HG03460 (cell line): ENCODE data around the gene GANC.

Experiments used
- ATAC-seq: cut with Tn5 transposase; IDR thresholded peaks from one replicate; pipeline ENCODE4 v1.9.1; 2021; ENCODE audit not compliant: unreplicated experiment

GANC gene

GRCh38 chr15:42344763-42345162 lies 71.8 kb downstream of the GANC start:
- ATAC-seq = no peak

- no peak for ATAC-seq
These were observed 72.5 kb downstream of the GANC start for GRCh38 chr15:42345504-42345903.

- ATAC-seq = no peak
These were observed 75.1 kb downstream of the GANC start for GRCh38 chr15:42348083-42348482.

- no peak for ATAC-seq
These were observed 76.2 kb downstream of the GANC start for GRCh38 chr15:42349186-42349585.

GRCh38 chr15:42352401-42352800 lies 79.4 kb downstream of the GANC start:
- ATAC-seq = no peak

- no peak for ATAC-seq
These were observed 80.1 kb downstream of the GANC start for GRCh38 chr15:42353061-42353460.

- no peak for ATAC-seq
These were observed 81.8 kb downstream of the GANC start for GRCh38 chr15:42354824-42355223.

GRCh38 chr15:42355291-42355690 lies 82.3 kb downstream of the GANC start:
- ATAC-seq = no peak

- ATAC-seq = no peak
These were observed 83.8 kb downstream of the GANC start for GRCh38 chr15:42356851-42357250.

GRCh38 chr15:42358141-42358540 lies 85.1 kb downstream of the GANC start:
- ATAC-seq = no peak

- no peak for ATAC-seq
These were observed 86.2 kb downstream of the GANC start, which contains the start of gene CAPN3 for GRCh38 chr15:42359249-42359648. Gene CAPN3 (plus strand): TSS chr15:42359501. CDS start chr15:42359806, 305 bp downstream.

GRCh38 chr15:42359985-42360384 lies 87.0 kb downstream of the GANC start:
- no peak for ATAC-seq

GRCh38 chr15:42360535-42361112 lies 87.6 kb downstream of the GANC start:
- ATAC-seq = no peak

- no peak for ATAC-seq
These were observed 90.5 kb downstream of the GANC start for GRCh38 chr15:42363487-42363886.

GRCh38 chr15:42363942-42364341 lies 90.9 kb downstream of the GANC start:
- no peak for ATAC-seq

- ATAC-seq = no peak
These were observed 91.5 kb downstream of the GANC start for GRCh38 chr15:42364529-42364928.

- ATAC-seq = no peak
These were observed 93.0 kb downstream of the GANC start for GRCh38 chr15:42365921-42366550.

GRCh38 chr15:42367041-42367440 lies 94.0 kb downstream of the GANC start:
- ATAC-seq = no peak

GRCh38 chr15:42368096-42368495 lies 95.1 kb downstream of the GANC start:
- ATAC-seq = no peak

GRCh38 chr15:42371096-42371495 lies 98.1 kb downstream of the GANC start:
- no peak for ATAC-seq

GRCh38 chr15:42373274-42373673 lies 100.3 kb downstream of the GANC start:
- ATAC-seq = no peak

- ATAC-seq = no peak
These were observed 100.9 kb downstream of the GANC start for GRCh38 chr15:42373936-42374335.

GRCh38 chr15:42374810-42375209 lies 101.8 kb downstream of the GANC start:
- no peak for ATAC-seq
